ENCODE results near the gene SIGLEC12. TPM values are rescaled to one million over a fixed set of nuclear protein-coding genes. Genes with fewer than 3 reads are reported as not detected.

The SIGLEC12 gene
- total and polyA plus RNA-seq, 2 donors (not counting 3 experiments of a cell fraction or from before 2014, with no cell fraction given), result not detected

DNA sequence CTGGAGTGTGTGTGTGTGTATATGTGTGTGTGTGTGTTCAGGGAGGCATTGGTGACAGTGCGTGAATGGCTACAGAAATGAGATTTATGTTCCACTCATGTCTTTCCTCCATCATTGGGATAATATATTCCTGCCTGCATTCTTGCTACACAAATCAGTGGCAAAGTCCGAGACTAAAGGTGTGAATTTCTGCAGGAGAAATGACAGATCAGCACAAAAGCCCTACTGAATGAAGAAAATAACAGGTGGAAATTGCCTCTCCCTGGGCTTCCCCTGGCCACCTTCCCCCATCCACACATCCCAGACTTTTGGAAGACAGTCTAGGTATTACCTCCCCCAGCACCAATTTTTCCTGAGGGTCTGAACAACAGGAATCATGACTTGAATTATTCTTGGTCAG is 19.8 kb upstream of the SIGLEC12 start:
- no TSS peak for BruUV-seq (replicated peaks)
- H3K36me3 ChIP-seq (ENCODE audit: control insufficient read depth in 2 of 2, extremely low read depth in 1 of 2, insufficient read depth in 2 of 2, low read length in 2 of 2), result no peaks in the 10 kb centered on the region
- FAIRE-seq (no peak), DNase-seq (ENCODE audit: low read depth, low spot score) (no peak)
- no peak overlapping the region for H3K4me2 ChIP-seq (ENCODE audit: insufficient read depth, low read length)
- no peaks in the 10 kb centered on the region for H3K9me1 ChIP-seq (replicated peaks; ENCODE audit: control insufficient read depth, extremely low read depth, insufficient read depth, low read length)
- no peaks in the 10 kb centered on the region for H3K9me3 ChIP-seq (replicated peaks; ENCODE audit: control insufficient read depth, insufficient read depth, low read length)
- H3K27ac ChIP-seq (ENCODE audit: insufficient read depth, low read depth, low read length), result no peak overlapping the region
- no peak overlapping the region for H3K4me3 ChIP-seq (replicated peaks in 1 of 3; ENCODE audit: insufficient read depth in 1 of 3, low read depth in 1 of 3, low read length in 3 of 3)
- H3K79me2 ChIP-seq (ENCODE audit: control insufficient read depth, insufficient read depth, low read length), result no peaks in the 10 kb centered on the region
- no peaks in the 10 kb centered on the region for H3K4me1 ChIP-seq (ENCODE audit: control insufficient read depth, extremely low read depth, insufficient read depth, low read length)
- ChIA-PET POLR2A (no interaction called here), CTCF (no interaction called here)
- dilution Hi-C loops (cut with MboI; ENCODE audit: extremely low pct_ligation_motif_present, low sequenced_read_pairs) (no loop called here), intact Hi-C loops (cut with micrococcal nuclease) (no loop called here)
- H3K27me3 ChIP-seq (ENCODE audit: control insufficient read depth in 2 of 2, insufficient read depth in 2 of 2, low read length in 2 of 2), result peaks cover 0 to 2% of the 10 kb centered on the region in 2 experiments
- TF ChIP-seq, protein P1, sequence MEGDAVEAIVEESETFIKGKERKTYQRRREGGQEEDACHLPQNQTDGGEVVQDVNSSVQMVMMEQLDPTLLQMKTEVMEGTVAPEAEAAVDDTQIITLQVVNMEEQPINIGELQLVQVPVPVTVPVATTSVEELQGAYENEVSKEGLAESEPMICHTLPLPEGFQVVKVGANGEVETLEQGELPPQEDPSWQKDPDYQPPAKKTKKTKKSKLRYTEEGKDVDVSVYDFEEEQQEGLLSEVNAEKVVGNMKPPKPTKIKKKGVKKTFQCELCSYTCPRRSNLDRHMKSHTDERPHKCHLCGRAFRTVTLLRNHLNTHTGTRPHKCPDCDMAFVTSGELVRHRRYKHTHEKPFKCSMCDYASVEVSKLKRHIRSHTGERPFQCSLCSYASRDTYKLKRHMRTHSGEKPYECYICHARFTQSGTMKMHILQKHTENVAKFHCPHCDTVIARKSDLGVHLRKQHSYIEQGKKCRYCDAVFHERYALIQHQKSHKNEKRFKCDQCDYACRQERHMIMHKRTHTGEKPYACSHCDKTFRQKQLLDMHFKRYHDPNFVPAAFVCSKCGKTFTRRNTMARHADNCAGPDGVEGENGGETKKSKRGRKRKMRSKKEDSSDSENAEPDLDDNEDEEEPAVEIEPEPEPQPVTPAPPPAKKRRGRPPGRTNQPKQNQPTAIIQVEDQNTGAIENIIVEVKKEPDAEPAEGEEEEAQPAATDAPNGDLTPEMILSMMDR (IDR thresholded peaks at IDR 0.05; ENCODE audit: extremely low read depth in 1 of 2, insufficient read depth in 1 of 2, low read depth in 1 of 2, low read length in 2 of 2), result no peak
- no peak for TF ChIP-seq POLR2AphosphoS5 (IDR thresholded peaks at IDR 0.05; ENCODE audit: insufficient read depth, low read depth, low read length)
- no peak for TF ChIP-seq JUN (IDR thresholded peaks at IDR 0.05; ENCODE audit: borderline replicate concordance, insufficient read depth, insufficient read length, low read depth)
- no peak for TF ChIP-seq POLR2A (IDR thresholded peaks at IDR 0.05; ENCODE audit: low read depth, low read length)
- TF ChIP-seq EZH2 (IDR thresholded peaks at IDR 0.05; ENCODE audit: borderline replicate concordance, low read depth, low read length, severe bottlenecking), result no peak
- no peak for TF ChIP-seq GATA2 (IDR thresholded peaks at IDR 0.05; ENCODE audit: insufficient read depth, insufficient read length, low read depth, low read length)
- no peak for TF ChIP-seq FOS (IDR thresholded peaks at IDR 0.05; ENCODE audit: borderline replicate concordance, insufficient read depth, low read length)
- TF ChIP-seq MYC (IDR thresholded peaks at IDR 0.05; ENCODE audit: low read depth, low read length), result no peak
- no peak overlapping the region for H3K9ac ChIP-seq (replicated peaks; ENCODE audit: extremely low read depth, insufficient read depth, low read length)
- no peaks in the 10 kb centered on the region for H4K20me1 ChIP-seq (replicated peaks; ENCODE audit: control insufficient read depth, extremely low read depth, insufficient read depth, low read length)
- no peak overlapping the region for H2AFZ ChIP-seq (ENCODE audit: low read depth, low read length)
